Fibroblast of pulmonary artery (primary cell): ENCODE results near the gene TRIO.

Source experiments
- DNase-seq: peaks from one replicate; pipeline ENCODE4 v3.0.0-alpha.2; 2010; ENCODE audit warnings: low read depth
- H3K4me3 ChIP-seq: replicated peaks from 2 replicates; pipeline ENCODE4 v1.5.1; 2011; ENCODE audit warnings: low read depth, mild to moderate bottlenecking, control low read depth, low read length, moderate library complexity
- CTCF ChIP-seq: IDR thresholded peaks from 2 replicates; pipeline ENCODE4 v1.5.1; 2011; ENCODE audit warnings: mild to moderate bottlenecking, control low read depth, low read length, inconsistent platforms; ENCODE audit errors: missing control alignments

Gene TRIO

GRCh38 chr5:14245132-14245925 lies 102.2 kb downstream of the TRIO start:
- no peak for TF ChIP-seq CTCF
- no peak for DNase-seq
- H3K4me3 ChIP-seq, result no peak overlapping the region

GRCh38 chr5:14246350-14247053 lies 103.4 kb downstream of the TRIO start:
- no peak overlapping the region for H3K4me3 ChIP-seq
- no peak for TF ChIP-seq CTCF
- DNase-seq, result no peak

- no peak overlapping the region for H3K4me3 ChIP-seq
- no peak for DNase-seq
- TF ChIP-seq CTCF, result no peak
These were observed 103.9 kb downstream of the TRIO start for GRCh38 chr5:14247054-14247386.

- TF ChIP-seq CTCF, result no peak
- H3K4me3 ChIP-seq, result no peak overlapping the region
- no peak for DNase-seq
These were observed 106.3 kb downstream of the TRIO start for GRCh38 chr5:14249258-14250082.

GRCh38 chr5:14250084-14250695 lies 107.0 kb downstream of the TRIO start:
- no peak for TF ChIP-seq CTCF
- peak overlapping the region; percentile 26 for H3K4me3 ChIP-seq

GRCh38 chr5:14250748-14251701 lies 107.9 kb downstream of the TRIO start:
- TF ChIP-seq CTCF, result no peak
- no peak overlapping the region for H3K4me3 ChIP-seq
- no peak for DNase-seq

More at GRCh38 chr5:14250084-14250695, 107.0 kb downstream of the TRIO start:
- DNase-seq, result peak; percentile 86
